GM12875 (cell line): ENCODE measurements around the gene ZNF532.
"Not testable (repeated sequence)": the region's sequence is repeated elsewhere in the genome, so short reads cannot be mapped to it uniquely, and the experiment has no call there.

Experiments used
- H3K4me3 ChIP-seq: one replicate; pipeline ENCODE4 v1.5.1; 2011; ENCODE audit warnings: low read depth, low read length, control low read depth
- TF ChIP-seq, protein P1 (sequence below): IDR thresholded peaks from 2 replicates; pipeline ENCODE4 v1.5.1; 2011; ENCODE audit warnings: low read depth, mild to moderate bottlenecking, control low read depth, inconsistent platforms, low read length, moderate library complexity, borderline replicate concordance; ENCODE audit not compliant: insufficient read depth

ZNF532 gene

DNA sequence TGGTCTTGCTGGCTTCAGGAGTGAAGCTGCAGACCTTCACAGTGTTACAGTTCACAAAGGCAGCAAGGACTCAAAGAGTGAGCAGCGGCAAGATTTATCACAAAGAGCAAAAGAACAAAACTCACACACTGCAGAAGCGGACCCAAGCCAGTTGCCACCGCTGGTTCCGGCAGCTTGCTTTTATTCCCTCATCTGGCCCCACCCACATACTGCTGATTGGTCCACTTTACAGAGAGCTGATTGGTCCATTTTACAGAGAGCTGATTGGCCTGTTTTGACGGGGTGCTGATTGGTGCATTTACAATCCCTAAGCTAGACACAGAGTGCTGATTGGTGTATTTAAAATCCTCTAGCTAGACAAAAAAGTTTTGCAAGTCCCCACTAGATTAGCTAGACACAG lies 37.2 kb upstream of the ZNF532 start:
- H3K4me3 ChIP-seq = no peak overlapping the region
- TF ChIP-seq, protein P1, sequence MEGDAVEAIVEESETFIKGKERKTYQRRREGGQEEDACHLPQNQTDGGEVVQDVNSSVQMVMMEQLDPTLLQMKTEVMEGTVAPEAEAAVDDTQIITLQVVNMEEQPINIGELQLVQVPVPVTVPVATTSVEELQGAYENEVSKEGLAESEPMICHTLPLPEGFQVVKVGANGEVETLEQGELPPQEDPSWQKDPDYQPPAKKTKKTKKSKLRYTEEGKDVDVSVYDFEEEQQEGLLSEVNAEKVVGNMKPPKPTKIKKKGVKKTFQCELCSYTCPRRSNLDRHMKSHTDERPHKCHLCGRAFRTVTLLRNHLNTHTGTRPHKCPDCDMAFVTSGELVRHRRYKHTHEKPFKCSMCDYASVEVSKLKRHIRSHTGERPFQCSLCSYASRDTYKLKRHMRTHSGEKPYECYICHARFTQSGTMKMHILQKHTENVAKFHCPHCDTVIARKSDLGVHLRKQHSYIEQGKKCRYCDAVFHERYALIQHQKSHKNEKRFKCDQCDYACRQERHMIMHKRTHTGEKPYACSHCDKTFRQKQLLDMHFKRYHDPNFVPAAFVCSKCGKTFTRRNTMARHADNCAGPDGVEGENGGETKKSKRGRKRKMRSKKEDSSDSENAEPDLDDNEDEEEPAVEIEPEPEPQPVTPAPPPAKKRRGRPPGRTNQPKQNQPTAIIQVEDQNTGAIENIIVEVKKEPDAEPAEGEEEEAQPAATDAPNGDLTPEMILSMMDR = no peak

DNA sequence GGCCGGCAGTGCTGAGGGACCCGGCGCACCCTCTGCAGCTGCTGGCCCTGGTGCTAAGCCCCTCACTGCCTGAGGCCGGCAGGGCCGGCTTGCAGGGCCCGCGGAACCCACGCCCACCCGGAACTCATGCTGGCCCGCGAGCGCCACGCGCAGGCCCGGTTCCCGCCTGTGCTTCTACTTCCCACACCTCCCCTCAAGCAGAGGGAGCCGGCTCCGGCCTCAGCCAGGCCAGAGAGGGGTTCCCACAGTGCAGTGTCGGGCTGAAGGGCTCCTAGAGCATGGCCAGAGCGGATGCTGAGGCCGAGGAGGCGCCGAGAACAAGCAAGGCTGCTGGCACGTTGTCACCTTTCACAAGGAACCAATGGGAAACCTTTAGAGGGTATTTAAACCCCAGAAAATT lies 36.8 kb upstream of the ZNF532 start:
- TF ChIP-seq, protein P1 = no peak
- no peak overlapping the region for H3K4me3 ChIP-seq

DNA sequence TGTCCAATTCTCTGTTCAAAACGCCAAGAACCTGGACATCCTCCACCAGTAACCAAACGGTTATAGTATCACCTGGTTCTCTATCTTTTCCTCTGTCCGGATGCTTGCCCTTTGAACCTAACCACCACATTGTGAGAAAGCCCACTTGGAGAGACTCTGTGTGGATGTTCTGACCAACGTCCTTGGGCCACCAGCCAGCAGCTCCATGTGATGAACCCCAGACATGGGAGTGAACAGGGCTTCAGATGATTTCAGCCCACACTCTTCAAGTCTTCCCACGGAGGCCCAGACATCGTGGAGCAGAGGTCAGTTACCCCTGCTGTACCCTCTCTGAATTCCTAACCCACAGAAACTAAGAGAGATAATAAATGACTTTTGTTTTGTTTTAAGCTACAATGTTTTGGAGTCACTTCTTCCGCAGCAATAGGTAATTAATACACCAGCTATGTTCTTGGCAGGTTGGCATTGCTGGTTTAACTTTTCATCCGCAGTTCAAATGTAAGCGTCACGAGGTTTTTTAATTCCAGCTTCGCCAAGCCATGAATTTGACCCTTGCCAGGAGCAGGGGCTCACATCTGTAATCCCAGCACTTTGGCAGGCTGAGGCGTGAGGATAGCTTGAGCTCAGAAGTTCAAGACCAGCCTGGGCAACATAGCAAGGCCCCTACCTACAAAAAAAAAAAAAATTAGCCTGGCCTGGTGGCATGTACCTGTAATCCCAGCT lies 36.1 kb upstream of the ZNF532 start:
- TF ChIP-seq, protein P1 = no peak
- H3K4me3 ChIP-seq = no peak overlapping the region

DNA sequence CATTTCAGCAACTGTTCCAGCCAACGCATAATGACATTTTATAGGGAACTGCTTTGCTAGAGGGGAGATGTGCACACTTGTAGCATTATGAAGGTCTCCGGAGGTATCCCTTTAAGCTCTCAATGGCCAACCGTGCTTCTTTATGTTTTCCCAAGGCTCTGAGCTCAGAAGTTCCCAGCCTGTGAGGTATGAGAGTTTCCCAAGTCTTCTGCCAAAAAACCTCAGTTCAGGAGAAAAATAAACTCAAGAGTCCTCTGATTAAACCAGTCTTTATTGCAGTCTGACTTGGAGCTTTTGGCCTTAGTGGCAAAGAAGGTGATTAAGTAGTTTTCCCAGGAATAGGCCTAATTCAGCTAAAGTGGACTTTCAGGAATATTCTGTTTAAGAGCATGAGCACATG lies 35.4 kb upstream of the ZNF532 start:
- TF ChIP-seq, protein P1 = no peak
- no peak overlapping the region for H3K4me3 ChIP-seq

DNA sequence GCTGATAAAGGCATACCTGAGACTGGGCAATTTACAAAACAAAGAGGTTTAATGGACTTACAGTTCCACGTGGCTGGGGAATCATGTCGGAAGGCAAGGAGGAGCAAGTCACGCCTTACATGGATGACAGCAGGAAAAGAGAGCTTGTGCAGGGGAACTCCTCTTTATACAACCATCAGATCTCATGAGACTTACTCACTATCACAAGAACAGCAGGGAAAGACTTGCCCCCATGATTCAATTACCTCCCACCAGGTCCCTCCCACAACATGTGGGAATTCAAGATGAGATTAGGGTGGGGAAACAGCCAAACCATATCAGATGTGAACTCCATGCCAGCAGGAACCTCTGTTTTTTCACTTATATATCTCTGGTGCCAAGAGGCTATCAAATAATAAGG lies 34.8 kb upstream of the ZNF532 start:
- not testable (repeated sequence) for H3K4me3 ChIP-seq

DNA sequence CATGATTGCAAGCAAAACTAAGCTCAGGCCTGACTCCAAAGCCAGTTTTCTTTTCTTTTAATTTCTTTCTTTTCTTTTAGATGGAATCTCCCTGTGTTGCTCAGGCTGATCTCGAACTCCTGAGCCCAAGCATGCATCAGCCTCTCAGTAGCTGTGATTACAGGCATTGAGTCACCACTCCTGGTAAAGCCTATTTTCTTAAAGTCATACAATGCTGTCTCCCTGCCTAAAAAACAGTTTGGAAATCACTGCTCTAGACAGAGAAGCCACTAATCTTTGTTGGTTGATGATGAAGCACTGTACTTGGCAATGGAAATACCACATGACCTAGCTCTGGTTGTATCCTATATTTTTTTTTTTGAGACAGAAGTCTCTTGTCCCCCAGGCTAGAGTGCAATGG lies 33.1 kb upstream of the ZNF532 start:
- TF ChIP-seq, protein P1 = no peak
- no peak overlapping the region for H3K4me3 ChIP-seq

DNA sequence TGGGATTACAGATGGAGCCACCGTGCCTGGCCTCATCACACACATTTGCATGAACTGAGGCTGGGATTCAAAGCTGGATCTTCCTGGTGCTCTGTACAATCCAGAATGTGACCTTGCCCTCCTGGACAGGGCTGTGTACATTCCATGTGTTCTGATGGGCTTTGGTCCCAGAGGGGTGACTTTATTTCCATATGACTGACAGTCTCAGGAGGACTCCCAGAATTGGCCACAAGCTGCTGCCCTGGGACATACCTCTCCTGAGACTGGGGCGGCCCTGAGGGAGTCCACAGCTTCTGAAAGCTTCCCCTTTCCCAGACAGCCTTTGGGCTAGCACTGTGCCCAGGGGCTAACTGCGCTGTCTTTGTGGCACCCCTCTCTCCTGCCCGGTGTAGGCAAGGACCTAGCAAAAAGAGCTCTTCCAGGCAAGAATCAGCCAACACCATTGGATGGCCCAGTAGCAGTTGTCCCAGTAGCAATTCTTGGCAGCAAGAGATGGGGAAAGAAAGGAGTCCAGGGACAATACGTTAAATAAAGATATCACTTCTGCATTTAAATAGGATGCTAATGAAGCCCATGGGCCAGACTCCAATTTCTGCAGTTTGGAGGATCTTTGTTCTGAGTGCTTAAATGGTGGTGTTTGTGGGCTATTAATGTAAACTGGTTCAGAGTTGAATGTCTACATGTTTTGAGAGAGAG lies 26.4 kb upstream of the ZNF532 start:
- TF ChIP-seq, protein P1 = no peak
- no peak overlapping the region for H3K4me3 ChIP-seq

DNA sequence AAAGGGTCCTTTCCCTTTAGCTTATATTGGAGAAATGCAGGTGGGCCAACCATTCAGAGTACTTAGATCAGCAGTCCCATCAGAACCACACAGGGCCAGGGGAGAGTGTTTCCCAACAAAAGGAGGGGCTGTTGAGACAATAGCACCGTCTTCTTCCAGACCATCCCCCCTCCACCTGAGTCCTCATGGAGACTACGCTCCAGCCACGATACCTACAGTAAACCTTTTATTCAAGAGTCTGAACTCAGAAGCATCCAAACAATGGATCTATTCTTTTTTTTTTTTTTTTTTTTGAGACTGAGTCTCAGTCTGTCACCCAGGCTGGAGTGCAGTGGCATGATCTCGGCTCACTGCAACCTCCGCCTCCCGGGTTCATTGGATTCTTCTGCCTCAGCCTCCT lies 25.7 kb upstream of the ZNF532 start:
- TF ChIP-seq, protein P1 = no peak
- H3K4me3 ChIP-seq = no peak overlapping the region
